HUES6 (cell line): Measurements from ENCODE around the gene HBD.

Experiments used
- H3K27ac ChIP-seq: 2 replicates; pipeline ENCODE4 v1.7.0; 2013; ENCODE audit warnings: low read depth, mild to moderate bottlenecking, low read length, inconsistent platforms
- H3K27me3 ChIP-seq: 2 replicates; pipeline ENCODE4 v1.6.1; 2013; ENCODE audit warnings: low read length; ENCODE audit not compliant: control insufficient read depth, insufficient read depth
- H3K36me3 ChIP-seq: 2 replicates; pipeline ENCODE4 v1.6.1; 2013; ENCODE audit warnings: low read length; ENCODE audit not compliant: control insufficient read depth, insufficient read depth
- H3K4me1 ChIP-seq: 2 replicates; pipeline ENCODE4 v1.6.1; 2013; ENCODE audit warnings: low read length; ENCODE audit not compliant: control insufficient read depth, insufficient read depth
- H3K4me3 ChIP-seq: 2 replicates; pipeline ENCODE4 v1.5.1; 2013; ENCODE audit warnings: low read depth, low read length
- H3K9ac ChIP-seq: one replicate; pipeline ENCODE4 v1.6.1; 2013; ENCODE audit warnings: mild to moderate bottlenecking, low read length
- H3K9me3 ChIP-seq: 2 replicates; pipeline ENCODE4 v1.6.1; 2013; ENCODE audit warnings: low read depth, low read length; ENCODE audit not compliant: control insufficient read depth, insufficient read depth

Gene HBD

GRCh38 chr11:5242933-5243815, 8.9 kb upstream of the HBD start:
- Histone ChIP-seq H3K27ac (no peak overlapping the region), H3K36me3 (no peaks in the 10 kb centered on the region), H3K4me1 (no peaks in the 10 kb centered on the region), H3K9ac (no peak overlapping the region), H3K27me3 (no peaks in the 10 kb centered on the region), H3K4me3 (no peak overlapping the region), H3K9me3 (no peaks in the 10 kb centered on the region)

GRCh38 chr11:5242208-5242607, 7.9 kb upstream of the HBD start:
- H3K9ac ChIP-seq = no peak overlapping the region
- H3K36me3 ChIP-seq = no peaks in the 10 kb centered on the region
- H3K27me3 ChIP-seq = no peaks in the 10 kb centered on the region
- H3K4me3 ChIP-seq = no peak overlapping the region
- no peaks in the 10 kb centered on the region for H3K9me3 ChIP-seq
- no peaks in the 10 kb centered on the region for H3K4me1 ChIP-seq
- no peak overlapping the region for H3K27ac ChIP-seq

GRCh38 chr11:5241458-5241857, 7.2 kb upstream of the HBD start:
- Histone ChIP-seq H3K4me1 (no peaks in the 10 kb centered on the region), H3K36me3 (no peaks in the 10 kb centered on the region), H3K27me3 (no peaks in the 10 kb centered on the region), H3K9ac (no peak overlapping the region), H3K27ac (no peak overlapping the region), H3K9me3 (no peaks in the 10 kb centered on the region), H3K4me3 (no peak overlapping the region)

- no peaks in the 10 kb centered on the region for H3K4me1 ChIP-seq
- H3K27ac ChIP-seq = no peak overlapping the region
- no peak overlapping the region for H3K9ac ChIP-seq
- no peaks in the 10 kb centered on the region for H3K9me3 ChIP-seq
- H3K4me3 ChIP-seq = no peak overlapping the region
- no peaks in the 10 kb centered on the region for H3K27me3 ChIP-seq
- H3K36me3 ChIP-seq = no peaks in the 10 kb centered on the region
These were observed 6.2 kb upstream of the HBD start for GRCh38 chr11:5240458-5240857.

GRCh38 chr11:5240056-5240455, 5.8 kb upstream of the HBD start:
- Histone ChIP-seq H3K36me3 (no peaks in the 10 kb centered on the region), H3K9ac (no peak overlapping the region), H3K27ac (no peak overlapping the region), H3K9me3 (no peaks in the 10 kb centered on the region), H3K4me1 (no peaks in the 10 kb centered on the region), H3K27me3 (no peaks in the 10 kb centered on the region), H3K4me3 (no peak overlapping the region)

GRCh38 chr11:5239046-5239445, 4.8 kb upstream of the HBD start:
- no peaks in the 10 kb centered on the region for H3K9me3 ChIP-seq
- no peaks in the 10 kb centered on the region for H3K27me3 ChIP-seq
- no peaks in the 10 kb centered on the region for H3K4me1 ChIP-seq
- no peak overlapping the region for H3K4me3 ChIP-seq
- no peak overlapping the region for H3K27ac ChIP-seq
- no peaks in the 10 kb centered on the region for H3K36me3 ChIP-seq
- H3K9ac ChIP-seq = no peak overlapping the region

- no peak overlapping the region for H3K27ac ChIP-seq
- no peaks in the 10 kb centered on the region for H3K36me3 ChIP-seq
- H3K4me1 ChIP-seq = no peaks in the 10 kb centered on the region
- no peak overlapping the region for H3K9ac ChIP-seq
- H3K9me3 ChIP-seq = no peaks in the 10 kb centered on the region
- no peak overlapping the region for H3K4me3 ChIP-seq
- no peaks in the 10 kb centered on the region for H3K27me3 ChIP-seq
These were observed 4.2 kb upstream of the HBD start for GRCh38 chr11:5238486-5238885.

GRCh38 chr11:5237420-5237819, 3.1 kb upstream of the HBD start:
- H3K27ac ChIP-seq = no peak overlapping the region
- no peaks in the 10 kb centered on the region for H3K9me3 ChIP-seq
- no peaks in the 10 kb centered on the region for H3K4me1 ChIP-seq
- no peaks in the 10 kb centered on the region for H3K27me3 ChIP-seq
- H3K9ac ChIP-seq = no peak overlapping the region
- no peak overlapping the region for H3K4me3 ChIP-seq
- no peaks in the 10 kb centered on the region for H3K36me3 ChIP-seq

- Histone ChIP-seq H3K4me3 (no peak overlapping the region), H3K36me3 (no peaks in the 10 kb centered on the region), H3K9ac (no peak overlapping the region), H3K27me3 (no peaks in the 10 kb centered on the region), H3K27ac (no peak overlapping the region), H3K4me1 (no peaks in the 10 kb centered on the region), H3K9me3 (no peaks in the 10 kb centered on the region)
These were observed 1.2 kb upstream of the HBD start for GRCh38 chr11:5235364-5236095.

GRCh38 chr11:5233307-5233706, 976 bp downstream of the HBD start:
- Histone ChIP-seq H3K36me3 (no peaks in the 10 kb centered on the region), H3K9ac (no peak overlapping the region), H3K9me3 (no peaks in the 10 kb centered on the region), H3K4me1 (no peaks in the 10 kb centered on the region), H3K4me3 (no peak overlapping the region), H3K27me3 (no peaks in the 10 kb centered on the region), H3K27ac (no peak overlapping the region)

- no peak overlapping the region for H3K4me3 ChIP-seq
- no peaks in the 10 kb centered on the region for H3K27me3 ChIP-seq
- H3K27ac ChIP-seq = no peak overlapping the region
- no peaks in the 10 kb centered on the region for H3K4me1 ChIP-seq
- no peaks in the 10 kb centered on the region for H3K36me3 ChIP-seq
- H3K9me3 ChIP-seq = no peaks in the 10 kb centered on the region
- no peak overlapping the region for H3K9ac ChIP-seq
These were observed 1.5 kb downstream of the HBD start for GRCh38 chr11:5232821-5233220.
